Kidney tubule cell (primary cell): ENCODE data around the gene FHL3.

Experiments
- DNase-seq: peaks from one replicate; pipeline ENCODE4 v3.0.0-alpha.2; 2018; ENCODE audit warnings: low spot score

Gene FHL3

DNA sequence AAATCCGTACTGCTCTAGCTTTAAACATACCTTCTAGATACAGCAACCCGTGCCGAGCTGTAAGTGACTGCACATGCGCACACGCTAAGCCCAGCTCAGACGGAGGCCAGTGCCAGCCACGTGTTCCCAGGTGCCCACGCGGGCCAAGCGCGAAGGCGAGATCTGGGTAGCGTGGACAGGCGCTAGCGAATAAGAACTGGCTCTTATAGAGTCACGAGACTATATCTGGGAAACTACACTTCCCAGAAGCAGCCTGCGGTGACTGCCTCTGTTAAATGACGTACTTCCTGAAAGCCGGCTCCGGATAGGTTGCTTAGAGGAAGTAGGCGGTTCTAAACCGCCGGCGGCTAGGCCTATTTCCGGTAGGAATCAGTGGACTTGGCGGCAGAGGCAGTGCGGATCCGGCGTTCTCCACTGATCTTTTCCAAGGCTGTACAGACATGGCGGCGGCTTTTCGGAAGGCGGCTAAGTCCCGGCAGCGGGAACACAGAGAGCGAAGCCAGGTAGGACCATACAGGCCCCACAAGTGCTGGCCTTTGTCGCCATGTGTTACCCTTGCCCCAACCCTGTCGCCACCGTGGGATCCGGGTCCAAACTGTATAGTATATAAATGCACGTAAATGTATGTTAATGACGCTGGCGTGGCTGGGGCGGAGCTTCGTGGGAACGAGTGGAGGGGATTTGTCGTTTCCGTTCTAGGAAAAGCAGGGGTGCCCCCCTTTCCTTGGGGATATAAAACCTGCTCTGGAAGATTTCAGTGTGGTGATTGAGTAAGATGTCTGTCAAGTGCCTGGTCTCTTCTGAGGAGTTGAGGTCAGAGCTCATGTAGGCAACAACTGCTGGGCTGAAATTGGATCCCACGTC is 7.3 kb upstream of the FHL3 start, which contains the start of gene UTP11:
Gene UTP11, plus strand, starts transcription at position 372 of the 864 bp plus-strand sequence. Its CDS starts 69 bp downstream, at position 441.
- DNase-seq: peak; percentile 99

DNA sequence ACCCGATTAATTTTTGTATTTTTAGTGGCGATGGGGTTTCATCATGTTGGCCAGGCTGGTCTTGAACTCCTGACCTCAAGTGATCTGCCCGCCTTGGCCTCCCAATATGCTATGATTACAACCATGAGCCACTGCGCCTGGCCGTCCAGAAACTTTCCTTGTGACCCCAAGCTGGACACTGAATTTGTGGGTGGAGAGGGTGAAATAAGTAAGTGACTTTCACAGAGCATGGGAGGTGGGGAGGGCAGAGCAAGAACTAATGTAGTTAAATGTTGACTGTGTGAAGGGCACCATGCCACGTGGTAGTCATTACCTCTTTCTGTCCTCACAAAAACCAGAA is 4.5 kb upstream of the FHL3 start:
- DNase-seq: no peak

DNA sequence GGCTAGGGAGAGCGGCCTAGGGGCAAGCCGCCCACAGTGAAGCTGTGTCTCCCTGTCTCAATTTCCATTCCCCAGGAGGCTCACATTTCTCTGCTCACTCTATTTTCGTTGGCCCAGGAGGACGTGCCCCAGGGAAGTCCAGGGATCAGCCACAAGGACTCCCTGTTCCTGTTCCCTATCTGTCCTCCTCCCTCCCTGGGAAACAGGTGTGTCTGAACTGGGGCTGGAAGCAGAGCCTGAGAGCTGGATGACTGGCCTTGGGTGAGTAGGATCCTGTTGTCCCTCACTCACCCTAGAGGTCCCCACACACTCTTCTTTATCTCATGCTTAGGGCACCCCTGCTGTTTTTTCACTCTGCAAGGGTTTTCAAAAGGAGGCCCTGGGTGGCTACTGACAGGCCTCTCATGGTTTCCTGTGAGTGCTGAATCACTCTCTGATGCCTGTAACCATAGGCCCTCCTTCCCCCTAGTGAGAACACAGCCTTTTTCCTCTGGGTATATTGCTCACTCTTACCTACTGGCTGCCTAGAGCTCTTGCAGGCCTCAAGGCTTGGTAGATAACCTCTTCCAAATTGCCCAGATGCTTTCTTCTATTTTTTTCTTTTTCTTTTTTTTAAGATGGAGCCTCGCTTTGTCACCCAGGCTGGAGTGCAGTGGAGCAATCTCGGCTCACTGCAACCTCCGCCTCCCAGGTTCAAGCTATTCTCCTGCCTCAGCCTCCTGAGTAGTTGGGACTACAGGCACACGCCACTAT is 4.0 kb upstream of the FHL3 start:
- peak; percentile 65 for DNase-seq

DNA sequence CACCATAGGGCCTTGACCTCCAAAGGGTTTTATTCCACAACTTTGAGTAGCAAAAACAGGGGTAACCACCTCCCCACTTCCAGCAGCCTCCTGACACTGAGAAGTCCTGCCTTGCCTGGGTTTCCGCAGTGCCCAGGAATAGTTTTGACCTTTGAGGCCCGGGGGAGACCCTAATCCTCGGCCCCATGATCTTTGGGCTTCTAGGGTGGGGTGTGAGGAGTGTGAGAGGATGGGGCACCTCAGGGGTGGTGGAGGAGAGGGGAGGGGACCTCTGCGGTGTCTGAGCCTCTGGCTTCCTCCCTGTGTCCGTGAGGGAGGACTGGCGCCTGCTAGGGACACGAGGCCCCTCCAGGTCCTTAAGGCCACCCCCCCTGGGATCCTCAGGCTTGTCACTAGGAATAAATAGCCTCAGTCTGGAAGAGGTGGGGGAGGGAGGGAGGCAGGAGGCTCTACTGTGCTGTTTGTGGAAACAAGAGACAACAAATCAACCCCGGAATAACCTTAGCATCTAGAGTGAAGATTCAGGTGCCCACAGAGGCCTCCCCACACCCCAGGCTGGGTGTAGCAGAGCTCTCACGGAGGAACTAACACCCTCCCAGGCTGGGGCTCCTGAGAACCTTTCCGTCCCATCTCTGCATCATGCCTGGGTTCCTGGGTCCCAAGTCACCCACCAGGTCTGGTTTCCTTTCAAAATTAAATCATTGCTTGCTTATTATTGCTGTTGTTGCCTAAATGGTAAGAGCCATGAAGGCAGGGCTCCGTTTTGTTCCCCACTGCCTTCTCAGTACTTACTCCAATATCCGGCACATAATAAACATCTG is 904 bp upstream of the FHL3 start:
- no peak for DNase-seq

DNA sequence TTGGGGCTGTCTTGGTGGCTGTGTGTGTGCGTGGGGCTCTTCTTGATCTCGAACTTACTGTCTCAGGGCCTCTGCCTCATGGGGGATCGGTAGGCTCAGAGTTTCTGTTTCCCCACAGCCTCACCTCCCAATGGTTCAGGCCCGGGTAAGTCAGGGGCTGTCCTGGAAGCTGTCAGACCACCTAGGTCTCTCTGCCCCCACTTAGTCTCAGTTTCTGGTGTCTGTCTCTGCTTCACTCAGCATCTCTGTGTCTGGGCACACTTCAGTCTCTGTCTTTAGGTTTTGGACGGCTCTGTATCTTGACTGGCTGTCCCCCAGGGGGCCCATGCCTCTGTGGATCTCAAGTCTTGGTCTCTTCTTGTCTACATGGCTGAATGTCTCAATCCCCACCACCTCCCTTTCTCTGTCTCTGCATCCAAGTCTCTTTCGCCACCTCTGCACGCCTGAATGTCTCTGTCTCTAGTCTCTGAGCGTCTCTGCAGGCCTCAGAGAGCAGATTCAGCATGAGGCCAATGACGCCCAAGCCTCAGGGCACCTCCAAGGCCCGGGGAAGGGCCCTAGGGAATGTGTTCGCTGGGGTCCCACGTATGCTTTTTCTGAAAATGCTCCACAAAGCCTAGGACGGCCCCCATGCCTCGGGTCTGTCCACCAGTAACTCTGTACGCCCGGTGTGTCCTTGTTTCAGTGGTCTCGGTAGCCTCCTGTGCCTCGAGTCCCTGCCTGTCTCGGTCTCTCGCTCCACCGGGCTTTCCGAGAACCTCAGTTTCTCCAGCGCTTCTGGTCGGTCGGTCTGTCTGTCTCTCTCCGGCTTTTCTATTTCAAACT is 818 bp downstream of the FHL3 start:
- no peak for DNase-seq

DNA sequence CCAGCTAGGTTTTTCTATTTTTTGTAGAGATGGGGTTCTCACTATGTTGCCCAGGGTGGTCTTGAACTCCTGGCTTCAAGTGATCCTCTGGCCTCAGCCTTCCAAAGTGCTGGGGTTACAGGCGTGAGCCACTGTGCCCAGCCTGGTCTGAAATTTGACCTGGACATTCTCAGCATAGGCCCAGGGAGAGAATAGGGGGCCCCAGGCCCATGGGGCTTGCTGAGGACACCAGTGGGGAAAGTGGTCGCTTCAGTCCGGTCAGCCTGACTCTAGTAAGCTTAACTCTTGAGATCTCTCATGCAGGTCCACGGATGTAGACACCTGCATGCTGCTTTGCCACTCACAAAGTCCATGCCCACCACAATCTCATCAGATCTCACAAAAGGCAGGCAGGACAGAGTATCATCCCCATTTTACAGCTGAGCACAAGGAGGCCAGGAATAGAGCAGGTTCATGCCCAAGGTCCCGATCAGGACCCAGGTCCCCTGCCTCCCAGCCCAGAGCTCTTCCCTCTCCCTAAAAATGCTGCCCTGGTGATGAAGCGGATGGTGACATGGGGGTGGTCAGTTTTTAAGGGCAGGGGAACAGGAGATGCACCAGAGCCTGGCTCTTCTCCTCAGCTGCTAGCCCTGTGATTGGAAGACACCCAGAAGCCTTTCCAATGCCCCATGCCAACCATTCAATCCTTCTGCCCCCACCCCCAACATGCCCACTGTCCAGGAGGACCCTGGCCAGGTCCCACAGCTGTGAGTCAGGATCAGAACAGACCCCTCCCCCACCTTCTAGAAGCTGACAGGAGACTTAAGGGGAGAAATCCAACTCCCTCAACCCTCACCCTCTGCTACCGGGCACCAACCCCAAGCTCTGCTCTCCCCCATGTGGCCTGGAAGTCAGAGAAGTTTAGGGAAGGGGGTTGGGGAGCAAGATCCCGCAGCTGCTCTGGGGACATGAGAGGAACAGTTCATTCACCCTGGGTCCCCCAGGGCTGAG is 1.8 kb downstream of the FHL3 start:
- DNase-seq: no peak

DNA sequence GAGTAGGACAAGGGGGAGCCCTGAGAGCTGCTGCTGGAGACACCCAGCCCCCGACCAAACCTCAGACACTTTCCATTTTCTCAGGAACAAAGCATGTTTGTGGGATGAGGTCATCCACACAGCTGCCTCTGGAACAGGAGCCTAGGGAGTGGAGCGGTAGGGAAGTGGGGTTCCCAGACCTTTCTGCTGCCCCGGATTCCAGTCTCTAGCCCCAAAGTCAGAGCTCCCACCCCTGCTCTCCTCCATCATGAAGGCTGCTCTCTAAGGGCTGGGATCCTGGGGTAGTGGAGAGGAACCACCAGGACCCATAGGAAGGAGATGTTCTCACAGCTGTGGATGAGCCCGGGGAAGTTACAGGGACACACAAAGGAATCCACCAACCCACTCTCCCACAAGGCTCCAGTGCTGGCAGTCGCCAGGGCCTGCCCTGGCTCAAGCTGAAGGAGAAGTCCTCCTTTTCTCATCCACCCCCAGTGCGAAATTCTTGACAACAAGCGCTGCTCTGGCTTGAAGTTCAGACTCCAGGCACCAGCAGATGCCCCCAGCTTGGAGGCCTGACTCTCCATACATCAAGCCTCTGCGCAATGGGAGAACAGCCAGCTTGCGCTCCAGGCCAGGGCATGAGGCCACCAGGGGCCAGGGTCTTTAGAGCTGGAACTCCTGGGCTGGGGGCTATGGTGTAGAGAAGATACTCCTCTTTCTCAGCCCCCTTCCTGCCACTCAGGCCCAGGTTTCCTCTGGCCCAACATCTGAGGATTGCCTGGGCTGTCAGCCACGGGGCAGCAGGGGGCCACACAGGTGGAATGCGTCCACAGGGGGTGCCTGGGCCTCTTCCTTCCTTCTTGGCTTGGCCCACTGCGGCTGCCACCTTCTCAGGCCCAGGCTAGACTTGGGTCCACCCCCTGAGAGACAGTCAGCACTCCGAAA is 4.5 kb downstream of the FHL3 start:
- peak; percentile 62 for DNase-seq

DNA sequence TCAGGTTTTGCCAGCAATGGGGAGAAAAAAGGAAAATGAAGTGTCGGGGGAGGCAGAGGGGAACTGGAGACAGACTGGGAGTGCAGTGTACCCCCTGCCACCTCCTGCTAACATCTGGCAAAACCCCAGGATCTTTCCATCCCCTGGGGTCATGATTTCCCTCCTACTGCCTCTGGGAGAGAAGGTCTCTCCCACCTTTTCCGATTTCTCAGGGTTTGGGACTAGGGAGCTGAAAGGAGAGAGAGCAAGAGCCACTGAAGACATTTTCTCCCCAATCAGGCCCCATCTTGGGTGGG is 5.1 kb downstream of the FHL3 start:
- no peak for DNase-seq

DNA sequence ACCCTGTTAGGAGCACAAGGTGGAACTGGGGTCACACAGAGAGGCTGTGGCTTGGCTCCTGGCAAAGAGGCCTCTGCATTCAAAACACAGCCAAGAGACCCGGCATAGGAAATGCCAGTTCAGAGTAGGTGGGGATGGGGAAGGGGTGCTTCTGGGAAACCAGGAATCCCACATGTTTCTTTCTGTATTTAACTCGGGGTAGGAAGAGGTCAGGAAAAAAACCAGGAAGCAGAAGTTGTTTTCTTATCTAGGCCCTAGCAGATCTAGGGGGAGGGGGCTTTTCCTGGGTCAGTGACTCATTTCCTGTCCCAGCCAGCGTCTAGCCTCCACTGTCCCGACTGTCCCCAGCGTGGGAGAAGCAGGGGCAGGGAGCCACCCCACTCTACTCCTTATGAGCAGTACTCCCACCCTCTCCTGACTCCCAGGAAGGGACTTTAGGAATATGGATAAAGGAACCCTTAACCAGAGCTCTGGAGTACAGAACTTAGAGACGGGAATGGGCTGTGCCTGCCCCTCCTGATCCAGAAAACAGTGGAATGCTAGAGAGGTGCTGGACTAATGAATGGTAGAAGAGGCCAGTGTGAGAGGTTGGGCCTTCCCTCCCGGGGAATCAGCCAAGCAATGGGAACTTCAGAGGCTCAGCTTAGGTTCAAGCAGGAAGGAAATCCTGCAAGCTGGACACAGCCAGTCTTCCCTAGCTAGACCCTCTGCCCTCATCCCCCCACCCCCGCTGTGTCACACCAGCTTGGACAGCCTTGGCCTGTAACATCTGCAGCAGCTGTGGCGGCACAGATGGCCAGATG is 5.7 kb downstream of the FHL3 start:
- DNase-seq: peak; percentile 83

DNA sequence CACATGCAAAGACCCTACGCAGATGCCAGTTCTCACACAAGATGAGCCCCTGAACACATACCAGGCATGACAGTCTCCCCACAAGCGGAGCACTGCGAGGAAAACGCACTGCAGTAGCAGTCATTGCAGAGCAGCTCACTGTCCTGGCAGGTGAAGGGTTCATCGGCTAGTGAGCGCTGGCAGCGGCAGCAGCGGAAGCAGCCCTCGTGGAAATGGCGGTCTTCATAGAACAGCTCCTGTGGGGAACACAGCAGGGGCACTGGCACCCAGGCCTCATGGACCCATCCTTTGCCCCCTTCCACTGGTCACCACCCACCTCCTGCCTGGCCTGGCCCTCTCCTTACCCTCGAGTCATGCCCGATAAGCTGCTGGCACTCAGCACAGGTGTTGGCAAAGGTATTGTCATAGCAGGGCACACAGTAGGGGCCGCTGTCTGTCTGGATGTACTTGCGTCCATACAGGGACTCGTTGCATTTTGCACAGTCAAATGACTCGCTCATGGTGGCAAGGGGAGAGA is 6.3 kb downstream of the FHL3 start:
- no peak for DNase-seq

DNA sequence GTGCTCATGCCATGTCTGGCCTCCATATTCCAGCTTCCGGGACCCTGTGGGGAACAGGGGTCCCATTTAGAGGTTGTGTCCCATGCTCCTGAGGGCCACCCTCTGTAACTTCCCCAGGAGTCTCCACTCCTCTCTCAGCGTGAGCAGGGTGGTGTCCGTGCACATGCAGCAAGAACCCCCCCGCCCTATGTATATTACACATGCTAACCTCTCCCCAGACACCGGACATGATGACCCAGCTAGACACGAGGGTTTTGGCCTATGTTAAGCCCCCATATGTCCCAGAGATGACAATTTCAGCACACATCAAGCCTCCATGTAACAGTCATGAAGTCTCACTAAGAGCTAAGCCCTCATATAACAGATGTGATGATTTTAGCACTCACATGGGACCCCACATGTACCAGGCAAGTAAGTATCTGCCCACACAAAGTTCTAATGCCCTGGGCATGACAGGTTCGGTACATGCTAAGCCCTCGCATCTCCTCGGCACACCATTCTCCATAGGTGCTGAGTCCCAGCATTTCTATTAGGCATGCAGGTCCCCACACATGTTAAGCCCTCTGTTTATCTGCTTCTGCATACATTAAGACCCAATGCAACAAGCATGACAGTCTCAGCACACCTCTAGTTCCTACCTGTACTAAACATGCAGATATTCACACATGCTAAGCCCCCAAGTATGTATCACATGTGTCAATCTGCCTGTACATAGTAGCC is 7.1 kb downstream of the FHL3 start:
- no peak for DNase-seq

DNA sequence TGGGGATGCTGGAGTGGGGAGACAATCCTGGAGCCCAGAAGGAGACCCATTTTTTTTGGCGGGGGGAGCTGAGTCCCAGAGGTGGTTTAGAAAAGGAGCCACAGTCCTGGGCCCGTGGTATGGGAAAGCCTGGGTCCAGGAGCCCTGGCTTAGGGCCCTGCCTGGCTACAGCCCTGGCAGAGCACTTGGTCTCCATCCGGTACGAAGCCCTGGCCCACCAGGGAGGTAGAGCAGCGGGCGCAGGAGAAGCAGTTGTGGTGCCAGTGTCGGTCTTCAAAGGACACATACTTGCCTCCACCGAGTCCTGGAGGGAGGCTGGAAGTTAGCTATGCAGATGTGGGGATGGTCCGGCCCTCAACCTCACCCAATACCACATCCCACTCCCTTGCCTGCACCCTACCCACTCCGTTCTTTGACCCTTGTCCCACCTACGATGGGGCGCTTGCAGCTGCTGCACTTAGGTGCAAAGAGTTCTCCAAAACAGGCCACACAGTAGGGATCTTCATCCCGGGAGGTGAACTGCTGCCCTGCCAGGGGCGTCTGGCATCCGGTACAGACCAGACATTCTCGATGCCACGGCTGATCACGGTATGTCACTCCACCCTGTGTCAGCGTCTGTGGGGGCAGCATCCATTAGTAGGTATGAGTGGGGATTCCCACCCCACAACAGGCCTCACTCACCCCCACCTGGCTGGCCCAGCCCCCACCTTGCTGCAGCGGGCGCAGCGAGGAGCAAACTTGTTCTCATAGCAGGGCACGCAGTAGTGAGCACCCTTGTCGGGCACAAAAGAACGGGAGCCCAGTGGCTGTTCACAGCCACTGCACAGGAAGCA is 7.8 kb downstream of the FHL3 start:
- DNase-seq: no peak

DNA sequence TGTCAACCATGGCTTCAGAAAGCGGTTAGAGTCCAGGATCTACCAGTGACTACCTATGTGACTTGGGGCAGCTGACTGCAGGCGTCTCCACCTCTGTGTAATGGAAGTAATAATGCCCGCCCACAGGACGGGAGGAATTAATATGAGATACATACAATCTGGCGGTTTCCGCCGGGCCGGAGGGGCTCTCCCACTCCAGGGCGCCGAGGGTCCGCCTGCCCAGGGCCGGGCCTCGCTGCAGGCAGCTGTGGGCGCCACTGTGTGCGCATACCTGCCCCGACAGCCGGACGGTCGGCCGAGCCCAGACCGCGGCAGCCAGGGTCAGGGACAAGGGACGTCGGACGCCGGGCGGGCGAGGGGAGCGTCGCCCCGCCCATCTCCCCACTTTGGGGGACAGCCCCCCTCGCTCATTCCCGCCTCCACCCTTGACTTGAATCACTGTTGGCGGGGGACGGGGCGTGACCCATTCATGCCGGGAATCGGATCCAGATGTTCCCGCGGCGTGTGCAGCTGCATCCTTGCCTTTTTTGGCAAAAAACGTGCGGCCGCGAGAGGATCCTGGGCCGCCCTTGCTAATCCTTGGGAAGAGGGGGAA is 9.5 kb downstream of the FHL3 start:
- DNase-seq: peak; percentile 31

DNA sequence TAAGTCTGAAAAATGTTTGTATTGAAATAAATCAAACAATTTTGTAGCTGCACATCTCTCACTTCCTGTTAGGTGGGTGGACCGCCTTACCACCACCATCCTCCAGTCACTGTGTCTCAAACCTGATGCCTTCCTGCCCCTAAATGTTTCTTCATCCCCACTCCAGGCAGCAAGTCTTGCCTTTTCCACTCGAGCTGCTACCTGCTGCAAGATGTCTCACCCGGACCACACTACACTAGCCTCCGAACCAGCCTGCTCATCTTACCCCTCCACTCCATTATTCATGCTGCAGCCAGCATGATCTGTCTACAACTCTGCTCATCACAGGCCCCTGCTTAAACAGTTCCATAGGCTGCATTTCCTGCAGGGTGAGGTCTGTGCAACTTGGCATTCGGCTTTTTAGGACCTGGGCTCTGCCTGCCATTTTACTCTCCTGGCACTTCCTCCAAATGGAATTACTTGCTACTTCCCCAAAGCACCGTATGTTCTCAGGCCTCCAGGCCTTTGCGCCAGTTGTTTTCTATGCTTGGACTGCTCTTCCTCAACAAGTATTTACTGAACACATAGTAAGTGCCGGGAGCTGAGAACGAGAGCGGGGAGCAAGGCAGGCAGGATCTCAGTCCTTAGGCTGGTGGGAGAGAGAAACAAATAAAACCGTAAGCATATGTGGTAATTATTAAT is 10.3 kb downstream of the FHL3 start:
- DNase-seq: no peak

DNA sequence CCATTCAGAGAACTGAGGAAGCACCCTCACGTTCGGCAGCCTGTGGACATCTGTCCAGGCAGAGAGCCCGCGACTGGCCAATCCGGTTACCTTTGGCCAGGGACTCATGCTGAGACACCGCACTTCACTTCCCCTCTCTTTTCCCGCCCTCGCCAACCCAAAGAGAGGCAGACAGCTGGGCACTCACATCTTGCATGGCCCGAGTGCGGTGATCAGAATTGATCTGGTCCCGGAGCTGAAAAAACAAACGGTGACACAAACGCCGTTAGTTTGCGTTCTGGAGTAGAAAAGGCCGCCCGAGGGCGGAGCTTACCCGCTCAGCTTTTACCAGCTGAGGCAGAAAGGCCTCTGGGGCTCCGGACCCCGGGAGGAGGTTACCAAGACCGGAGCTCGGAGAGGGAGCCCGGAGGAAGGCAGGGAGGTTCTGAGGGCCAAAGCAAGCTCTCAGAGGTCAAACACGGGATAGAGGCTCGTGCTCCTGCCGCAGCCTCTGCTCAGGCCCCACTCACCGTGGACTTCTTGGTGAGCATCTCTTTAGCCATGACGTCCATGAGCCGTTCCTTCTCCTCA is 15.9 kb downstream of the FHL3 start:
- DNase-seq: peak; percentile 50
